Central memory CD4-positive, alpha-beta T cell (primary cell): ENCODE data around the gene SPRED2.

Source experiments
- DNase-seq: peaks from one replicate; pipeline ENCODE4 v3.0.0; 2022

The SPRED2 gene

GRCh38 chr2:65363879-65364666 lies 68.3 kb downstream of the SPRED2 start:
- no peak for DNase-seq

- no peak for DNase-seq
These were observed 70.8 kb downstream of the SPRED2 start for GRCh38 chr2:65361623-65362022.

- no peak for DNase-seq
These were observed 72.0 kb downstream of the SPRED2 start for GRCh38 chr2:65360441-65360840.

- DNase-seq, result no peak
These were observed 73.6 kb downstream of the SPRED2 start for GRCh38 chr2:65358678-65359400.

- no peak for DNase-seq
These were observed 74.5 kb downstream of the SPRED2 start for GRCh38 chr2:65357959-65358294.

GRCh38 chr2:65357095-65357958 lies 75.1 kb downstream of the SPRED2 start:
- DNase-seq, result no peak

- DNase-seq, result no peak
These were observed 77.1 kb downstream of the SPRED2 start for GRCh38 chr2:65355186-65355831.

GRCh38 chr2:65354773-65355172 lies 77.6 kb downstream of the SPRED2 start:
- DNase-seq, result no peak

- no peak for DNase-seq
These were observed 78.5 kb downstream of the SPRED2 start for GRCh38 chr2:65353927-65354326.

GRCh38 chr2:65353046-65353445 lies 79.4 kb downstream of the SPRED2 start:
- DNase-seq, result no peak

GRCh38 chr2:65351948-65352595 lies 80.3 kb downstream of the SPRED2 start:
- no peak for DNase-seq

GRCh38 chr2:65351234-65351947 lies 81.0 kb downstream of the SPRED2 start:
- DNase-seq, result no peak

GRCh38 chr2:65350651-65351056 lies 81.7 kb downstream of the SPRED2 start:
- DNase-seq, result no peak

GRCh38 chr2:65349863-65350262 lies 82.5 kb downstream of the SPRED2 start:
- DNase-seq, result no peak

GRCh38 chr2:65347913-65348312 lies 84.5 kb downstream of the SPRED2 start:
- no peak for DNase-seq

GRCh38 chr2:65345631-65346030 lies 86.8 kb downstream of the SPRED2 start:
- DNase-seq, result no peak

GRCh38 chr2:65344689-65345088 lies 87.7 kb downstream of the SPRED2 start:
- no peak for DNase-seq

- DNase-seq, result no peak
These were observed 88.2 kb downstream of the SPRED2 start for GRCh38 chr2:65344182-65344581.

GRCh38 chr2:65343386-65343785 lies 89.0 kb downstream of the SPRED2 start:
- no peak for DNase-seq

- DNase-seq, result no peak
These were observed 91.3 kb downstream of the SPRED2 start for GRCh38 chr2:65340898-65341681.

GRCh38 chr2:65339648-65340047 lies 92.8 kb downstream of the SPRED2 start:
- no peak for DNase-seq
